ENCODE measurements around the gene MRS2. TPM values are rescaled to one million over a fixed set of nuclear protein-coding genes. Genes with fewer than 3 reads are reported as not detected.
A peak's percentile ranks its signal among the peaks of the same experiment; 100 is the strongest.
"Not testable (repeated sequence)": the region's sequence is repeated elsewhere in the genome, so short reads cannot be mapped to it uniquely, and the experiment has no call there.

MRS2 gene
- total and polyA plus RNA-seq, 2 experiments from 2014 or later, result 34.9 to 45.9 TPM

DNA sequence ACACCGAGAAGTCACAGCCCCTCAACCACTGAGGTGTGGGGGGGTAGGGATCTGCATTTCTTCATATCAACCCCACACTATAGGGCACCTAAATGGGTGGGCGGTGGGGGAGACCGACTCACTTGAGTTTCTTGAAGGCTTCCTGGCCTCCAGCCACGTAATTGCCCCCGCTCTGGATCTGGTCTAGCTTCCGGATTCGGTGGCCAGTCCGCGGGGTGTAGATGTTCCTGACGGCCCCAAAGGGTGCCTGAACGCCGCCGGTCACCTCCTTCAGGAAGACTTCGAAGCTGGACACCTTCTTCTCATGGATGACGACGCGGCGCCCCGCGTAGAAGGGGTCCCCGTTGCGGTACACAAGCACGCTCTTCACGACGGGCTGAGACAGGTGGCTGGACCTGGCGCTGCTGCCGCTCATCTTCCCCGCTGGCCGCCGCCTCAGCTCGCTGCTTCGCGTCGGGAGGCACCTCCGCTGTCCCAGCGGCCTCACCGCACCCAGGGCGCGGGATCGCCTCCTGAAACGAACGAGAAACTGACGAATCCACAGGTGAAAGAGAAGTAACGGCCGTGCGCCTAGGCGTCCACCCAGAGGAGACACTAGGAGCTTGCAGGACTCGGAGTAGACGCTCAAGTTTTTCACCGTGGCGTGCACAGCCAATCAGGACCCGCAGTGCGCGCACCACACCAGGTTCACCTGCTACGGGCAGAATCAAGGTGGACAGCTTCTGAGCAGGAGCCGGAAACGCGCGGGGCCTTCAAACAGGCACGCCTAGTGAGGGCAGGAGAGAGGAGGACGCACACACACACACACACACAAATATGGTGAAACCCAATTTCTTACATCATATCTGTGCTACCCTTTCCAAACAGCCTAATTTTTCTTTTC is 45.2 kb upstream of the MRS2 start, which contains the start of gene DCDC2:
Gene DCDC2 (minus strand): TSS at position 724 of the 883 bp plus-strand sequence. CDS start 309 bp downstream, at position 415.
- H3K27me3 ChIP-seq, result peaks cover 53% of the 10 kb centered on the region
- peak within 1 kb of the TSS; percentile 11 for H3K4me3 ChIP-seq
- peak; percentile 9 to 11 for DNase-seq (ENCODE audit: low read depth in 1 of 2, low spot score in 1 of 2)
- no peak within 1 kb of the TSS for H3K27ac ChIP-seq
- no peaks in the 10 kb centered on the region for H3K4me1 ChIP-seq (ENCODE audit: low read depth)
- H3K9me3 ChIP-seq (ENCODE audit: low read depth), result no peaks in the 10 kb centered on the region
- TF ChIP-seq, protein P1, sequence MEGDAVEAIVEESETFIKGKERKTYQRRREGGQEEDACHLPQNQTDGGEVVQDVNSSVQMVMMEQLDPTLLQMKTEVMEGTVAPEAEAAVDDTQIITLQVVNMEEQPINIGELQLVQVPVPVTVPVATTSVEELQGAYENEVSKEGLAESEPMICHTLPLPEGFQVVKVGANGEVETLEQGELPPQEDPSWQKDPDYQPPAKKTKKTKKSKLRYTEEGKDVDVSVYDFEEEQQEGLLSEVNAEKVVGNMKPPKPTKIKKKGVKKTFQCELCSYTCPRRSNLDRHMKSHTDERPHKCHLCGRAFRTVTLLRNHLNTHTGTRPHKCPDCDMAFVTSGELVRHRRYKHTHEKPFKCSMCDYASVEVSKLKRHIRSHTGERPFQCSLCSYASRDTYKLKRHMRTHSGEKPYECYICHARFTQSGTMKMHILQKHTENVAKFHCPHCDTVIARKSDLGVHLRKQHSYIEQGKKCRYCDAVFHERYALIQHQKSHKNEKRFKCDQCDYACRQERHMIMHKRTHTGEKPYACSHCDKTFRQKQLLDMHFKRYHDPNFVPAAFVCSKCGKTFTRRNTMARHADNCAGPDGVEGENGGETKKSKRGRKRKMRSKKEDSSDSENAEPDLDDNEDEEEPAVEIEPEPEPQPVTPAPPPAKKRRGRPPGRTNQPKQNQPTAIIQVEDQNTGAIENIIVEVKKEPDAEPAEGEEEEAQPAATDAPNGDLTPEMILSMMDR (IDR thresholded peaks at IDR 0.05; ENCODE audit: low read depth, low read length), result no peak
- no peaks in the 10 kb centered on the region for H3K36me3 ChIP-seq

DNA sequence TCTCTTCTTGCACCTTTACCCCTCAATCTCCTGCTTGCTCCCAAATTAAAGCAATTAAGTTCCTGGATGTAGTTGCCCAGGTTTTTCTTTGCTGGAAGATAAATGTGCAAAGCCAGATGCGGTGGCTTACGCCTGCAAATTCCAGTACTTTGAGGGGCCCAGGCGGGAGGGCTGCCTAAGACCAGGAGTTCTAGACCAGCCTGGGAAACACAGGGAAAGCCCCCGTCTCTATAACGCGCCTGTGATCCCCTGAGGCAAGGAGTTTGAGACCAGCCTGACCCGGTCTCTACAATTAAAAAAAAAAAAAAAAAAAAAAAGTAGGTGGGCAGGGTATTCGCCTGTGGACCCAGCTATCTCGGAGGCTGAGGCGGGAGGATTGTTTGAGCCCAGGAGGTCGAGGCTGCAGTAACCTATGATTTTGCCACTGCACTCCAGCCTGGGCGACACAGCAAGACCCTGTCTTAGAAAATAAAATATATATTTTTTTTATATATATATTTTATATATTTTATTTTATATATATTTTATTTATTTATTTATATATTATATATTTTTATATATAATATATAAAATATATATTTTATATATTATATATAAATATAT is 44.4 kb upstream of the MRS2 start:
- no peak for DNase-seq (ENCODE audit: low read depth in 1 of 2, low spot score in 1 of 2)
- TF ChIP-seq, protein P1 (IDR thresholded peaks at IDR 0.05; ENCODE audit: low read depth, low read length), result no peak
- Histone ChIP-seq H3K27ac (no peak overlapping the region), H3K9me3 (ENCODE audit: low read depth) (no peaks in the 10 kb centered on the region), H3K4me1 (ENCODE audit: low read depth) (no peaks in the 10 kb centered on the region), H3K27me3 (peaks cover 53% of the 10 kb centered on the region), H3K36me3 (no peaks in the 10 kb centered on the region), H3K4me3 (no peak overlapping the region)

DNA sequence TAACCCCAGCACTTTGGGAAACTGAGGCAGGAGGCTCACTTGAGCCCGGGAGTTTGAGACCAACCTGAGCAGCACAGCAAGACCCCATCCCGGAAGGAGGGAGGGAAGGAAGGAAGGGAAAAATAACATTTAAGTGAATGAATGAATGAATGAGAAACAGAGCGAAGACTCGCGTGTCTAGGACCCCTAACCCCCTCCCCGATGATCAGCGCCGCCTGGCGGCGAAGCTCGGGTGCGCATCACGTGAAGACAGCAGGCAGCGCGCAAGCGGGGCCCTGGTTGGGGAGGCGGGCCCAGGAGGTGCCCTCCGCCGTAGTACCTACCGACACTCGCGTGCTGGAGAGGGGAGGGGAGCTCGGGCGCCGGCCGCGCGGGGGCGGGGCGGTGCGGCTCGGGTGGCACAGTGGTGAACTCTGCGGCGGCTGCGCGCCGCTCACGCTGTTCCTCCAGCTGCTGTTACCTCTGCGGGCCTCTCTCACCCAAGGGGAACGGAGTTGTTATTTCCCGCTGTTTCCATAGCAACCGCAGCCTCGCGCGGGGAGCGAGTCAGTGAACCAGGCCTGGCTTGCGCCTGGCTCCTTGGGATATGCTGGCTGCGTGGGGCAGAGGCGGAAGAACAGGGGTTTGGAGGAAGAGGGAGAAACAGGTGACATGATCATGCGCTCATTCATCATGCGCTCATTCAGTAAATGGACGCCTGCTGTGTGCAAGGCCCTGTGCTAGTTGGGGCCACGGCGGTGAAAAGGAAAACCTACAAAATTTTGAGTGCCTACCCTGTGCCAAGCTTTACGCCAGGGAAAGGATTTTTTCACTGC is 42.9 kb upstream of the MRS2 start:
- Histone ChIP-seq H3K4me3 (peak overlapping the region; percentile 42), H3K36me3 (no peaks in the 10 kb centered on the region), H3K27ac (no peak overlapping the region), H3K4me1 (ENCODE audit: low read depth) (no peaks in the 10 kb centered on the region), H3K9me3 (ENCODE audit: low read depth) (no peaks in the 10 kb centered on the region), H3K27me3 (peaks cover 44% of the 10 kb centered on the region)
- DNase-seq (ENCODE audit: low read depth in 1 of 2, low spot score in 1 of 2), result peak; percentile 84 to 86
- TF ChIP-seq, protein P1 (IDR thresholded peaks at IDR 0.05; ENCODE audit: low read depth, low read length), result peak; percentile 93

DNA sequence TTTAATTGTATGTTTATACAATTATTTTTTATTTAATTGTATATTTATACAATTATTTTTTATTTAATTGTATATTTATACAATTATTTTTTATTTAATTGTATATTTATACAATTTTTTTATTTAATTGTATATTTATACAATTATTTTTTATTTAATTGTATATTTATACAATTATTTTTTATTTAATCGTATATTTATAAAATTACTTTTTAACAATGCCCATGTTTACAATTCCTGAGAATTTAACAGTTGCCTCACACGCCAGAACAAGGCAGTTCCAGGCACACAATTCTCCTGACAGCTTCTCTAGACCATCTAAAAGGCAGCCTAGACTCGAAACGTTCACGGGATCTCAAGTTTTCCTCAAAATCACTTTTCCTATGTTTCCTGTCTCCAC is 40.4 kb upstream of the MRS2 start:
- not testable (repeated sequence) for H3K27ac ChIP-seq; H3K9me3 ChIP-seq (ENCODE audit: low read depth); DNase-seq (ENCODE audit: low read depth in 1 of 2, low spot score in 1 of 2); H3K4me1 ChIP-seq (ENCODE audit: low read depth); H3K4me3 ChIP-seq; H3K36me3 ChIP-seq
- H3K27me3 ChIP-seq, result peaks cover 19% of the 10 kb centered on the region

DNA sequence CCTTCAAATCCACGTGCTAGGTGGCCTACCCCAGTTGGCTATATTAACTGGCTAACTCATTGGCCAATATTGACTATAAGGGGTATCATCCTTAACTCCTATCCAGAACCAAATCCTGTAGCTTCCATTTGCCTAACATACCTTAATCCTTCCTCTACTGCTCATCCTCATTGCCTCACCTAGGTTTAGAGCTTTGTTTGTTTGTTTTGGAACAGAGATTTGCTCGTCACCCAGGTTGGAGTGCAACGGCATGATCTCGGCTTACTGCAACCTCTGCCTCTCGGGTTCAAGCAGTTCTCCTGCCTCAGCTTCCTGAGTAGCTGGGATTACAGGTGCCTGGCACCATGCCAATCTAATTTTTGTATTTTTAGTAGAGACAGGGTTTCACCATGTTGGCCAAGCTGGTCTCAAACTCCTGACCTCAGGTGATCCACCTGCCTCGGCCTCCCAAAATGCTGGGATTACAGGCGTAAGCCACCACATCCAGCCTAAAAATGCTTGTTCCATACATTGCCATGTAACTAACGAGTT is 37.6 kb upstream of the MRS2 start:
- H3K4me1 ChIP-seq (ENCODE audit: low read depth); DNase-seq (ENCODE audit: low read depth in 1 of 2, low spot score in 1 of 2); H3K4me3 ChIP-seq; H3K27ac ChIP-seq; H3K36me3 ChIP-seq; H3K27me3 ChIP-seq; H3K9me3 ChIP-seq (ENCODE audit: low read depth): not testable (repeated sequence)

DNA sequence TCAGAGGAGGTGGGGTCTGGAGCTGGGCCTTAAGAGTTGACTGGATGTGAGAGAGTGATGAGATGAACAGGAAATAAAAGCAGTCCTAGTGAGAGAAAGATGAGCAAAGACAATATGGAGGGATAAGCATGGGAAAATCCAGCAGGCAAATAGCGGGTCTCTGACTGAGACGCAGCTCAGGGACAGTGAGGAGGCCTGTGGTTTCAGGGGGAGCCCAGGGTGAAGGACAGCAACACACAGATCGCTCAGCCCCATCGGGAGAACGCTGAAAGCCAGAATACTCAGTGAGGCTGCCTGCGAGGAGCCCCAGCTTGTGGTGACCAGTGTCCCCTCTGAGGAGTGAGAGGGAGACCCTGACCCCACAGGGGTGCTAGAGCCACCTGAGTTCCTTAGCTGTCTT is 28.1 kb upstream of the MRS2 start:
- no peak for DNase-seq (ENCODE audit: low read depth in 1 of 2, low spot score in 1 of 2)
- TF ChIP-seq, protein P1 (IDR thresholded peaks at IDR 0.05; ENCODE audit: low read depth, low read length), result no peak
- no peaks in the 10 kb centered on the region for H3K27me3 ChIP-seq
- H3K36me3 ChIP-seq, result no peaks in the 10 kb centered on the region
- H3K9me3 ChIP-seq (ENCODE audit: low read depth), result no peaks in the 10 kb centered on the region
- H3K4me1 ChIP-seq (ENCODE audit: low read depth), result no peaks in the 10 kb centered on the region
- no peak overlapping the region for H3K4me3 ChIP-seq
- H3K27ac ChIP-seq, result no peak overlapping the region
